Astrocyte of the spinal cord (primary cell): ENCODE data around the gene EXOC4.

Source experiments
- DNase-seq: peaks from one replicate; pipeline ENCODE4 v3.0.0; 2011; ENCODE audit warnings: low read depth, low spot score
- H3K4me3 ChIP-seq: 2 replicates; pipeline ENCODE4 v1.5.1; 2011; ENCODE audit warnings: low read depth, mild to moderate bottlenecking, low read length, moderate library complexity
- CTCF ChIP-seq: IDR thresholded peaks from 2 replicates; pipeline ENCODE4 v1.5.1; 2012; ENCODE audit warnings: low read depth, mild to moderate bottlenecking, low read length, inconsistent platforms
- in situ Hi-C: cut with HindIII; loops from 2 replicates; pipeline ENCODE4 v1.10.0; 2017; ENCODE audit warnings: low sequenced_read_pairs

EXOC4 gene

GRCh38 chr7:133704453-133704852, 451.6 kb downstream of the EXOC4 start:
- in situ Hi-C loops = no loop called here
- H3K4me3 ChIP-seq = no peak overlapping the region
- DNase-seq = no peak
- no peak for TF ChIP-seq CTCF

DNA sequence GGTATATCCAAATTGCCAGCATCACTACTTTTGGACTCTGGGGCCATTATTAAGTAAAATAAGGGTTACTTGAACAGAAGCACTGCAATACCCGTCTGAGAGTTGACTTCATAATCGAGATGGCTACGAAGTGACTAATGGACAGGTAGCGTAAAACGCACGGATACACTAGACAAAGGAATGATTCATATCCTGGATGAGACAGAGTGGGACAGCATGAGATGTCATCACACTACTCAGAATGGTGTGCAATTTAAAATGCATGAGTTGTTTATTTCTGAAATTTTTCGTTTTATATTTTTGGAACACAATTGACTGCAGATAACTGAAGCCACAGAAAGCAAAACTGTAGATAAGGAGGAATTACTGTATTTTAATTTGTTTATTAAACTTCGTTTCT, 452.7 kb downstream of the EXOC4 start:
- in situ Hi-C loops = no loop called here
- H3K4me3 ChIP-seq = no peak overlapping the region
- no peak for TF ChIP-seq CTCF
- DNase-seq = peak; percentile 62

- no peak for TF ChIP-seq CTCF
- H3K4me3 ChIP-seq = no peak overlapping the region
- in situ Hi-C loops = no loop called here
- DNase-seq = no peak
Observed at GRCh38 chr7:133706016-133706415, 453.1 kb downstream of the EXOC4 start.

- in situ Hi-C loops = no loop called here
Observed at GRCh38 chr7:133709036-133709880, 456.4 kb downstream of the EXOC4 start.

DNA sequence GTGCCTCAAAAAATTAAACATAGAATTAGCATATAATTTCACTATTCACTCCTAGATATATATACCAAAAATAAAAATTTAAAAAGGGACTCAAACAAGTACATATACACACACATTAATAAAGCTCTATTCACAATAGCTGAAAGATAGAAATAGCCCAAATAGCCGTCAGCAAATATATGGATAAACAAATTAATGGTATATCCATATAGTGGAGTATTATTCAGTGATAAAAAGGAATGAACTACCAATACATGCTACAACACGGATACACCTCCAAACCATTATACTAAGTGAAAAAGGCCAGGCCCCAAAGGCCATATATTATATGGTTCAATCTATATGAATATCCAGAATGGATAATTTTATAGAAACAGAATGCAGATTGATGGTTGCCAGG, 459.7 kb downstream of the EXOC4 start:
- TF ChIP-seq CTCF = no peak
- no peak for DNase-seq
- no peak overlapping the region for H3K4me3 ChIP-seq
- in situ Hi-C loops = no loop called here

More at GRCh38 chr7:133709036-133709880, 456.4 kb downstream of the EXOC4 start:
- no peak overlapping the region for H3K4me3 ChIP-seq
- TF ChIP-seq CTCF = no peak
- DNase-seq = no peak

GRCh38 chr7:133714654-133715053, 461.8 kb downstream of the EXOC4 start:
- TF ChIP-seq CTCF = no peak
- no peak overlapping the region for H3K4me3 ChIP-seq
- no peak for DNase-seq
- in situ Hi-C loops = no loop called here
